GM23338 (cell line): ENCODE results near the gene UNC5C.
A peak's percentile ranks its signal among the peaks of the same experiment; 100 is the strongest.

Experiments used
- CTCF ChIP-seq, 2 experiments: fragments of 200-600 bp in 1 of 2; sonication (generic) in 1 of 2; conservative IDR thresholded peaks; 2 replicates each; pipeline versions ENCODE4 v1.5.1 to v1.6.1; 2016 to 2017; ENCODE audit warnings: antibody characterized with exemption in 2 of 2, low read depth in 2 of 2, mild to moderate bottlenecking in 2 of 2, moderate library complexity in 1 of 2
- EZH2 ChIP-seq: fragments of 200-600 bp; sonication (generic); IDR thresholded peaks from one replicate; pipeline ENCODE4 v1.8.0; 2017; ENCODE audit warnings: antibody characterized with exemption, mild to moderate bottlenecking, low read depth; ENCODE audit not compliant: unreplicated experiment
- EZH2phosphoT487 ChIP-seq: fragments of 200-600 bp; sonication (generic); IDR thresholded peaks from one replicate; pipeline ENCODE4 v1.8.1; 2018; ENCODE audit warnings: antibody characterized with exemption; ENCODE audit not compliant: unreplicated experiment
- POLR2AphosphoS5 ChIP-seq: IDR thresholded peaks from 2 replicates; pipeline ENCODE4 v1.6.1; 2016; ENCODE audit warnings: antibody characterized with exemption, low read depth

- TF ChIP-seq CTCF (conservative IDR thresholded peaks at IDR 0.05; ENCODE audit: low read depth in 2 of 2), result peak; percentile 22 to 26; a peak in 2 of 4 replicates
- TF ChIP-seq EZH2, result no peak
- TF ChIP-seq POLR2AphosphoS5, result no peak
- TF ChIP-seq EZH2phosphoT487, result no peak
Measured at GRCh38 chr4:95181243-95181995, 367.4 kb downstream of the UNC5C start.
